Measurements from ENCODE around the gene RCAN2.
A peak's percentile ranks its signal among the peaks of the same experiment; 100 is the strongest.

The RCAN2 gene

GRCh38 chr6:46412662-46413061 is 78.6 kb downstream of the RCAN2 start:
- H3K27ac ChIP-seq (replicated peaks), result no peak overlapping the region
- H3K27me3 ChIP-seq (ENCODE audit: insufficient read depth, poor library complexity, severe bottlenecking), result no peaks in the 10 kb centered on the region
- DNase-seq (ENCODE audit: low read depth in 1 of 2, low spot score in 1 of 2), result no peak
- H3K4me3 ChIP-seq (replicated peaks; ENCODE audit: insufficient read depth, low read length), result no peak overlapping the region
- TF ChIP-seq POLR2AphosphoS5 (IDR thresholded peaks at IDR 0.05; ENCODE audit: low read depth), result no peak
- no peak for TF ChIP-seq SPI1 (IDR thresholded peaks at IDR 0.05; ENCODE audit: borderline replicate concordance, low read depth)
- TF ChIP-seq, protein P1, sequence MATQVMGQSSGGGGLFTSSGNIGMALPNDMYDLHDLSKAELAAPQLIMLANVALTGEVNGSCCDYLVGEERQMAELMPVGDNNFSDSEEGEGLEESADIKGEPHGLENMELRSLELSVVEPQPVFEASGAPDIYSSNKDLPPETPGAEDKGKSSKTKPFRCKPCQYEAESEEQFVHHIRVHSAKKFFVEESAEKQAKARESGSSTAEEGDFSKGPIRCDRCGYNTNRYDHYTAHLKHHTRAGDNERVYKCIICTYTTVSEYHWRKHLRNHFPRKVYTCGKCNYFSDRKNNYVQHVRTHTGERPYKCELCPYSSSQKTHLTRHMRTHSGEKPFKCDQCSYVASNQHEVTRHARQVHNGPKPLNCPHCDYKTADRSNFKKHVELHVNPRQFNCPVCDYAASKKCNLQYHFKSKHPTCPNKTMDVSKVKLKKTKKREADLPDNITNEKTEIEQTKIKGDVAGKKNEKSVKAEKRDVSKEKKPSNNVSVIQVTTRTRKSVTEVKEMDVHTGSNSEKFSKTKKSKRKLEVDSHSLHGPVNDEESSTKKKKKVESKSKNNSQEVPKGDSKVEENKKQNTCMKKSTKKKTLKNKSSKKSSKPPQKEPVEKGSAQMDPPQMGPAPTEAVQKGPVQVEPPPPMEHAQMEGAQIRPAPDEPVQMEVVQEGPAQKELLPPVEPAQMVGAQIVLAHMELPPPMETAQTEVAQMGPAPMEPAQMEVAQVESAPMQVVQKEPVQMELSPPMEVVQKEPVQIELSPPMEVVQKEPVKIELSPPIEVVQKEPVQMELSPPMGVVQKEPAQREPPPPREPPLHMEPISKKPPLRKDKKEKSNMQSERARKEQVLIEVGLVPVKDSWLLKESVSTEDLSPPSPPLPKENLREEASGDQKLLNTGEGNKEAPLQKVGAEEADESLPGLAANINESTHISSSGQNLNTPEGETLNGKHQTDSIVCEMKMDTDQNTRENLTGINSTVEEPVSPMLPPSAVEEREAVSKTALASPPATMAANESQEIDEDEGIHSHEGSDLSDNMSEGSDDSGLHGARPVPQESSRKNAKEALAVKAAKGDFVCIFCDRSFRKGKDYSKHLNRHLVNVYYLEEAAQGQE (IDR thresholded peaks at IDR 0.05; ENCODE audit: insufficient replicate concordance, low read depth), result no peak
- TF ChIP-seq, protein P2, sequence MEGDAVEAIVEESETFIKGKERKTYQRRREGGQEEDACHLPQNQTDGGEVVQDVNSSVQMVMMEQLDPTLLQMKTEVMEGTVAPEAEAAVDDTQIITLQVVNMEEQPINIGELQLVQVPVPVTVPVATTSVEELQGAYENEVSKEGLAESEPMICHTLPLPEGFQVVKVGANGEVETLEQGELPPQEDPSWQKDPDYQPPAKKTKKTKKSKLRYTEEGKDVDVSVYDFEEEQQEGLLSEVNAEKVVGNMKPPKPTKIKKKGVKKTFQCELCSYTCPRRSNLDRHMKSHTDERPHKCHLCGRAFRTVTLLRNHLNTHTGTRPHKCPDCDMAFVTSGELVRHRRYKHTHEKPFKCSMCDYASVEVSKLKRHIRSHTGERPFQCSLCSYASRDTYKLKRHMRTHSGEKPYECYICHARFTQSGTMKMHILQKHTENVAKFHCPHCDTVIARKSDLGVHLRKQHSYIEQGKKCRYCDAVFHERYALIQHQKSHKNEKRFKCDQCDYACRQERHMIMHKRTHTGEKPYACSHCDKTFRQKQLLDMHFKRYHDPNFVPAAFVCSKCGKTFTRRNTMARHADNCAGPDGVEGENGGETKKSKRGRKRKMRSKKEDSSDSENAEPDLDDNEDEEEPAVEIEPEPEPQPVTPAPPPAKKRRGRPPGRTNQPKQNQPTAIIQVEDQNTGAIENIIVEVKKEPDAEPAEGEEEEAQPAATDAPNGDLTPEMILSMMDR (IDR thresholded peaks at IDR 0.05; ENCODE audit: insufficient read depth, low read length), result no peak
- TF ChIP-seq GABPA (IDR thresholded peaks at IDR 0.05; ENCODE audit: low read depth), result no peak

DNA sequence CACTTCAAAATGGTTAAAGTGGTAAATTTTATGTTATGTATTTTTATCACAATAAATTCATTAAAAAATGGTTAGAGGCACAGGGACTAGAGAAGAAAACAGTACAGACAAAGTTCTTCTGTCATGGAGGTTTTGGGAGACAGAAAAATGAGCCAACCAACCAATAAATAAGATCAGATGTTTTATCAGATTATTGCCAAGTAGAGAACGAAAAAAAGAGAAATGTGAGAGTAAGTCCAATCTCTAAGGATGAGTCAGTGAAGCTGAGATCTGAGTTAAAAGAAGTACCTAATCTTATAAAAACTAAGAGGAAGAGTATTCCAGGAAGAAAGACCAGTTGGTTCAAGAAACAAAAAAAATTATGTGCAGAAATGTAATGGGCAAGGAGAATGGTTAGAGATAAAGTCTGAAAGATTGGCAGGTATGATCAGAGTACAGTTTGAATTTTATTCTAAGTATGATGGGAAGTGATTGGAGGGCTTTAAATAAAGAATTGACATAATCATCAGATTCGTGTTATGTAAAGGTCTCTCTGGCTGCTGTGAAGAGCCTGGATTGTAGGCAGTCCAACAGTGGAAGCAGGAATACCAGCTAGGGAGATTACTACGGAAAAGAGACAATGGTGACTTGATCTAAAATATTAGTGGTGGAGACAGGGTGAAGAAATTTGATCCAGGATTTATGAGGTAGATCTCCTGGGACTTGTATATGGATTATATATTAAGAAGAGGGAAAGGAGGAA is 79.6 kb downstream of the RCAN2 start:
- no peak for TF ChIP-seq POLR2AphosphoS5 (IDR thresholded peaks at IDR 0.05; ENCODE audit: low read depth)
- TF ChIP-seq, protein P1 (IDR thresholded peaks at IDR 0.05; ENCODE audit: insufficient replicate concordance, low read depth), result no peak
- TF ChIP-seq SPI1 (IDR thresholded peaks at IDR 0.05; ENCODE audit: borderline replicate concordance, low read depth), result no peak
- TF ChIP-seq GABPA (IDR thresholded peaks at IDR 0.05; ENCODE audit: low read depth), result no peak
- TF ChIP-seq, protein P2 (IDR thresholded peaks at IDR 0.05; ENCODE audit: insufficient read depth, low read length), result no peak
- H3K4me3 ChIP-seq (replicated peaks; ENCODE audit: insufficient read depth, low read length), result no peak overlapping the region
- DNase-seq (ENCODE audit: low read depth in 1 of 2, low spot score in 1 of 2), result no peak
- no peak overlapping the region for H3K27ac ChIP-seq (replicated peaks)
- no peaks in the 10 kb centered on the region for H3K27me3 ChIP-seq (ENCODE audit: insufficient read depth, poor library complexity, severe bottlenecking)

DNA sequence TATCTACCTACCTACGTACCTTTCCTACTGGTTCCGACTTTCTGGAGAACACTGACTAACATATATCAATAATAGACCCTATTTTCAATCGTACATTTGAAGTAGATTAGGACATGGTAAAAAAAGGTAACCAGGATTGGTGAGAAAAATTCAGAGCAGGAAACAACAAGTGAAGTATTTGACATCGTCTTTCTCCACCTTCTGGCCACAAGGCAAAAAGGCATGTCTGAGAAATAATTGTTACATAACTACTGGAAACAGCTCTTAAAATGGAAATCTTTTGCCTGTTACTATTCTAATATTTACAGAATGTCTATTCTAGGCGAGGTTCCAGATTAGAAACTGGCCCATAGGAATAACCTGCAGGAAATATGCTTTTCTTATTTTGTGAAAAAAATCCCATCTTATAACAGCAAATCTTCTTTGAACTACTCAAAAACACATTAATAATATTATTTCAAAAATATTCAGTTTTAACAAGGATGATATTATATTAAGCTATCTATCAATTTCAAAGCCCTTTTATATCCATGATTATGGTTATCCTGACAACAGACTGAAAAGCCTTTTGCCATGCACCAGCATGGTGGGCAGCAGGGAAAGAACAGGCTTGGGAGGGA is 80.8 kb downstream of the RCAN2 start:
- Histone ChIP-seq H3K27me3 (ENCODE audit: insufficient read depth, poor library complexity, severe bottlenecking) (no peaks in the 10 kb centered on the region), H3K4me3 (replicated peaks; ENCODE audit: insufficient read depth, low read length) (no peak overlapping the region), H3K27ac (replicated peaks) (no peak overlapping the region)
- TF ChIP-seq GABPA (IDR thresholded peaks at IDR 0.05; ENCODE audit: low read depth), result no peak
- TF ChIP-seq, protein P2 (IDR thresholded peaks at IDR 0.05; ENCODE audit: insufficient read depth, low read length), result peak; percentile 40
- DNase-seq (ENCODE audit: low read depth in 1 of 2, low spot score in 1 of 2), result peak in 1 of 2 experiments; percentile 30

Measured in HL-60 (cell line).